Measurements from ENCODE around the gene SFRP5. TPM values are rescaled to one million over a fixed set of nuclear protein-coding genes. Genes with fewer than 3 reads are reported as not detected.

The SFRP5 gene
- total RNA-seq, 1 donor from 2014 or later = not detected

- Mint-ChIP-seq H3K4me1 (ENCODE audit: unreplicated experiment) (peaks cover 9% of the 10 kb centered on the region), H3K27ac (ENCODE audit: unreplicated experiment) (no peak overlapping the region), H3K36me3 (ENCODE audit: unreplicated experiment) (peaks cover 2% of the 10 kb centered on the region), H3K4me3 (ENCODE audit: unreplicated experiment) (no peak overlapping the region), H3K9me3 (ENCODE audit: unreplicated experiment) (no peaks in the 10 kb centered on the region), H3K27me3 (ENCODE audit: unreplicated experiment) (no peaks in the 10 kb centered on the region)
- DNase-seq (ENCODE audit: extremely low spot score, unreplicated experiment) = no peak
- TF ChIP-seq, protein P1, sequence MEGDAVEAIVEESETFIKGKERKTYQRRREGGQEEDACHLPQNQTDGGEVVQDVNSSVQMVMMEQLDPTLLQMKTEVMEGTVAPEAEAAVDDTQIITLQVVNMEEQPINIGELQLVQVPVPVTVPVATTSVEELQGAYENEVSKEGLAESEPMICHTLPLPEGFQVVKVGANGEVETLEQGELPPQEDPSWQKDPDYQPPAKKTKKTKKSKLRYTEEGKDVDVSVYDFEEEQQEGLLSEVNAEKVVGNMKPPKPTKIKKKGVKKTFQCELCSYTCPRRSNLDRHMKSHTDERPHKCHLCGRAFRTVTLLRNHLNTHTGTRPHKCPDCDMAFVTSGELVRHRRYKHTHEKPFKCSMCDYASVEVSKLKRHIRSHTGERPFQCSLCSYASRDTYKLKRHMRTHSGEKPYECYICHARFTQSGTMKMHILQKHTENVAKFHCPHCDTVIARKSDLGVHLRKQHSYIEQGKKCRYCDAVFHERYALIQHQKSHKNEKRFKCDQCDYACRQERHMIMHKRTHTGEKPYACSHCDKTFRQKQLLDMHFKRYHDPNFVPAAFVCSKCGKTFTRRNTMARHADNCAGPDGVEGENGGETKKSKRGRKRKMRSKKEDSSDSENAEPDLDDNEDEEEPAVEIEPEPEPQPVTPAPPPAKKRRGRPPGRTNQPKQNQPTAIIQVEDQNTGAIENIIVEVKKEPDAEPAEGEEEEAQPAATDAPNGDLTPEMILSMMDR (IDR thresholded peaks at IDR 0.05) = no peak
Observed at GRCh38 chr10:97732052-97732359, 39.8 kb downstream of the SFRP5 start.

DNA sequence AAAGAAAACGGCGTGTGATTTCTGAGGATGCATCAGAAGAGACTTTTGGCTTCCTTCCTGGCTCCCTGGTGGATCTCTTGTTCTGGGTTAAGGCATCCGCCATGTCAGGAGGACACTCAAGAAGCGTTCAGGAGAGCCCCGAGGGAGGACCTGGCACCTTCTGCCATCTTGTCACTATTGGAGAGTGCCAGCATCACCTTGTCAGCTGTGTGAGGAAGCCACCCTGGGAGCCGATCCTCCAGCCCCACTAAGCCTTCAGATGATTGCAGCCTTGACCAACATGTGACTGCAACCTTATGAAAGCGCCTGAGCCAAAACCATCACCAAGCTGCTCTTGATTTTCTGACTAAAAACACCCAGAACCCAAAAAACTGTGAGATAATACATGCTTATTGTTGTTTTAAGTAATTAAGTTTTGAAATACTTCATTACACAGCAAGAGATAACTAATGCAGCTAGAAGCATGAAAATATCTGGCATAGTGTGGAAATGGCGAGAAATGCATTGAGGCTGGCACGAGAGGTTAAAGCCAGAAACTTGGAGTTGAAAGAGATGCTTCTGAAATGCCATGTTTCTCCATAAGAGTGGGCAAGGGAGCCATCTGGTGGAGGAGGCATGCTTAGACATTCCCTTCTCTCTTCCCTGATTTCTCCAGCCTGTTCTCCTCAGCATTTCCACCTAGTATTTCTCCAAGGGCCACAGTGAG is 40.3 kb downstream of the SFRP5 start:
- Mint-ChIP-seq H3K27ac (ENCODE audit: unreplicated experiment) (no peak overlapping the region), H3K9me3 (ENCODE audit: unreplicated experiment) (no peaks in the 10 kb centered on the region), H3K4me1 (ENCODE audit: unreplicated experiment) (peaks cover 4% of the 10 kb centered on the region), H3K36me3 (ENCODE audit: unreplicated experiment) (no peaks in the 10 kb centered on the region), H3K27me3 (ENCODE audit: unreplicated experiment) (no peaks in the 10 kb centered on the region), H3K4me3 (ENCODE audit: unreplicated experiment) (no peak overlapping the region)
- TF ChIP-seq, protein P1 (IDR thresholded peaks at IDR 0.05) = peak; percentile 91
- DNase-seq (ENCODE audit: extremely low spot score, unreplicated experiment) = no peak

- TF ChIP-seq, protein P1 (IDR thresholded peaks at IDR 0.05) = no peak
- Mint-ChIP-seq H3K27me3 (ENCODE audit: unreplicated experiment) (no peaks in the 10 kb centered on the region), H3K9me3 (ENCODE audit: unreplicated experiment) (no peaks in the 10 kb centered on the region), H3K36me3 (ENCODE audit: unreplicated experiment) (no peaks in the 10 kb centered on the region), H3K4me3 (ENCODE audit: unreplicated experiment) (no peak overlapping the region), H3K27ac (ENCODE audit: unreplicated experiment) (no peak overlapping the region), H3K4me1 (ENCODE audit: unreplicated experiment) (peaks cover 6% of the 10 kb centered on the region)
- no peak for DNase-seq (ENCODE audit: extremely low spot score, unreplicated experiment)
Observed at GRCh38 chr10:97729014-97729413, 42.8 kb downstream of the SFRP5 start.

GRCh38 chr10:97726636-97727178 is 45.1 kb downstream of the SFRP5 start:
- H3K27ac Mint-ChIP-seq (ENCODE audit: unreplicated experiment) = no peak overlapping the region
- no peak for DNase-seq (ENCODE audit: extremely low spot score, unreplicated experiment)
- peaks cover 4% of the 10 kb centered on the region for H3K36me3 Mint-ChIP-seq (ENCODE audit: unreplicated experiment)
- H3K9me3 Mint-ChIP-seq (ENCODE audit: unreplicated experiment) = no peaks in the 10 kb centered on the region
- no peak overlapping the region for H3K4me3 Mint-ChIP-seq (ENCODE audit: unreplicated experiment)
- peaks cover 6% of the 10 kb centered on the region for H3K4me1 Mint-ChIP-seq (ENCODE audit: unreplicated experiment)
- H3K27me3 Mint-ChIP-seq (ENCODE audit: unreplicated experiment) = no peaks in the 10 kb centered on the region
- TF ChIP-seq, protein P1 (IDR thresholded peaks at IDR 0.05) = no peak

DNA sequence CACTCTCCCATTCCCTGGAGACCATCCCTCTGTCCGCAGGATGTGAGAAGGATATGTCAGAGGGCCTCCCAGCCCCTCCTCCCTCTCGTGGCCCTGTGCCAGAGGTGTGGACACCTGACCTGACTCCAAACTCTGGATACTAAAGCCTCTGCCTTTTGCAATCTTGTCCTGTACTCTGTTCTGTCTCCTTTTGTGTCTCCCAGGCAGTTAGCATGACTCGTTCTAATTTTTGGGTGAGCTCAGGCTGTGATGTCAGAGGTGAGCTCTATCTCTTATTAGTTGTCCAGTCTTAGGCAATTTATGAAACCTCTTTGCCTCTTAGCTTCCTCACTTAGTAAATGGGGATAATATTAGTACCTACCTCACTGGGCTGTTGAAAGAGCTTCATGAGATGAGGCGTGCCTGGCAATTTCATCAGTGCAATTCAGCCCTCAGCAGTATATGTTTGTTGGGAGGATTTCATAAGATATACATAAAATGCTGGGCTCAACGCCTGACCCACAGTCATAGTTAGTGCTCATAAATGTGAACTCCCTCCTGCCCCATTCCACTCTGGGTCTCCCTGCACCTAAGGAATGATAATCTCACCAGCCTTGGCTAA is 47.4 kb downstream of the SFRP5 start:
- Mint-ChIP-seq H3K9me3 (ENCODE audit: unreplicated experiment) (no peaks in the 10 kb centered on the region), H3K4me1 (ENCODE audit: unreplicated experiment) (peaks cover 2% of the 10 kb centered on the region), H3K27ac (ENCODE audit: unreplicated experiment) (no peak overlapping the region), H3K27me3 (ENCODE audit: unreplicated experiment) (no peaks in the 10 kb centered on the region), H3K36me3 (ENCODE audit: unreplicated experiment) (peaks cover 10% of the 10 kb centered on the region), H3K4me3 (ENCODE audit: unreplicated experiment) (no peak overlapping the region)
- no peak for DNase-seq (ENCODE audit: extremely low spot score, unreplicated experiment)
- TF ChIP-seq, protein P1 (IDR thresholded peaks at IDR 0.05) = no peak
